Mesendoderm (in vitro differentiated cells): ENCODE results near the gene SLC39A9.

Source experiments
- DNase-seq: peaks from one replicate; pipeline ENCODE4 v3.0.0; 2013
- H2AK5ac ChIP-seq: 2 replicates; pipeline ENCODE4 v1.6.1; 2013; ENCODE audit warnings: low read length, inconsistent platforms
- H2BK120ac ChIP-seq: 2 replicates; pipeline ENCODE4 v1.6.1; 2013; ENCODE audit warnings: low read depth, mild to moderate bottlenecking, low read length, moderate library complexity, mixed read lengths
- H2BK15ac ChIP-seq: replicated peaks from 2 replicates; pipeline ENCODE4 v1.6.1; 2013; ENCODE audit warnings: low read depth, mild to moderate bottlenecking, moderate library complexity
- H2BK5ac ChIP-seq: 2 replicates; pipeline ENCODE4 v1.6.1; 2013; ENCODE audit warnings: low read length, inconsistent platforms
- H3K18ac ChIP-seq: 2 replicates; pipeline ENCODE4 v1.6.1; 2013; ENCODE audit warnings: mild to moderate bottlenecking, low read length, mixed read lengths
- H3K23ac ChIP-seq: one replicate; pipeline ENCODE4 v1.6.1; 2013; ENCODE audit warnings: low read length
- H3K27ac ChIP-seq: 2 replicates; pipeline ENCODE4 v1.5.1; 2013; ENCODE audit warnings: low read depth, mild to moderate bottlenecking, inconsistent platforms, low read length, moderate library complexity
- H3K27me3 ChIP-seq: 2 replicates; pipeline ENCODE4 v1.6.1; 2013; ENCODE audit warnings: low read length, control low read depth, mild to moderate bottlenecking, inconsistent platforms; ENCODE audit not compliant: insufficient read depth, poor library complexity
- H3K36me3 ChIP-seq: 2 replicates; pipeline ENCODE4 v1.6.1; 2013; ENCODE audit warnings: low read length, inconsistent platforms; ENCODE audit not compliant: control insufficient read depth, insufficient read depth
- H3K4ac ChIP-seq: one replicate; pipeline ENCODE4 v1.6.1; 2013; ENCODE audit warnings: low read depth, mild to moderate bottlenecking, low read length, moderate library complexity
- H3K4me1 ChIP-seq: 2 replicates; pipeline ENCODE4 v1.6.1; 2013; ENCODE audit warnings: low read depth, low read length, inconsistent platforms; ENCODE audit not compliant: control insufficient read depth
- H3K4me2 ChIP-seq: 2 replicates; pipeline ENCODE4 v1.6.1; 2013; ENCODE audit warnings: low read length
- H3K4me3 ChIP-seq: 2 replicates; pipeline ENCODE4 v1.5.1; 2013; ENCODE audit warnings: mild to moderate bottlenecking, low read length
- H3K56ac ChIP-seq: one replicate; pipeline ENCODE4 v1.6.1; 2013; ENCODE audit warnings: low read length
- H3K79me1 ChIP-seq: 2 replicates; pipeline ENCODE4 v1.6.1; 2013; ENCODE audit warnings: low read length, inconsistent platforms
- H3K79me2 ChIP-seq: 2 replicates; pipeline ENCODE4 v1.6.1; 2013; ENCODE audit warnings: mild to moderate bottlenecking, low read length; ENCODE audit not compliant: control insufficient read depth, insufficient read depth
- H3K9ac ChIP-seq: 2 replicates; pipeline ENCODE4 v1.6.1; 2013; ENCODE audit warnings: low read length, inconsistent platforms
- H4K5ac ChIP-seq: one replicate; pipeline ENCODE4 v1.6.1; 2013; ENCODE audit warnings: low read length
- H4K8ac ChIP-seq: one replicate; pipeline ENCODE4 v1.6.1; 2013; ENCODE audit warnings: low read depth, mild to moderate bottlenecking, control low read depth, low read length, moderate library complexity
- WGBS: extraction: QIAGEN DNeasy Blood & Tissue Kit; methylation state at CpG from one replicate; pipeline ENCODE4 v1.1.7; 2013; ENCODE audit warnings: low lambda C conversion rate, missing lambda C conversion rate; ENCODE audit not compliant: insufficient coverage; ENCODE audit errors: extremely low coverage; 5-methylcytosine and 5-hydroxymethylcytosine counted together

The SLC39A9 gene

GRCh38 chr14:69427596-69427995, 29.1 kb downstream of the SLC39A9 start:
- Histone ChIP-seq H3K27me3 (no peaks in the 10 kb centered on the region), H2BK120ac (no peak overlapping the region), H3K4ac (no peak overlapping the region), H4K8ac (no peak overlapping the region), H4K5ac (no peak overlapping the region), H3K4me2 (no peak overlapping the region), H3K9ac (no peak overlapping the region), H3K4me1 (no peaks in the 10 kb centered on the region), H3K4me3 (no peak overlapping the region), H3K27ac (no peak overlapping the region), H3K56ac (no peak overlapping the region), H2BK15ac (no peak overlapping the region), H3K18ac (no peak overlapping the region), H2AK5ac (no peak overlapping the region), H2BK5ac (no peak overlapping the region), H3K36me3 (peaks cover 1% of the 10 kb centered on the region), H3K79me2 (no peaks in the 10 kb centered on the region), H3K79me1 (peaks cover 2% of the 10 kb centered on the region), H3K23ac (no peak overlapping the region)
- WGBS = no CpG with 5 or more reads among the region's 1 CpG
- DNase-seq = no peak

- Histone ChIP-seq H3K79me1 (peaks cover 2% of the 10 kb centered on the region), H3K4ac (no peak overlapping the region), H3K18ac (no peak overlapping the region), H2AK5ac (no peak overlapping the region), H3K4me1 (no peaks in the 10 kb centered on the region), H3K9ac (no peak overlapping the region), H4K8ac (no peak overlapping the region), H2BK15ac (no peak overlapping the region), H3K79me2 (no peaks in the 10 kb centered on the region), H2BK120ac (no peak overlapping the region), H3K23ac (no peak overlapping the region), H3K27me3 (no peaks in the 10 kb centered on the region), H3K27ac (no peak overlapping the region), H2BK5ac (no peak overlapping the region), H3K56ac (no peak overlapping the region), H3K36me3 (peaks cover 1% of the 10 kb centered on the region), H4K5ac (no peak overlapping the region), H3K4me2 (no peak overlapping the region), H3K4me3 (no peak overlapping the region)
- DNase-seq = no peak
- no CpG with 5 or more reads among the region's 6 CpGs for WGBS
These were observed 30.0 kb downstream of the SLC39A9 start for GRCh38 chr14:69428289-69428998.

GRCh38 chr14:69429643-69430042, 31.2 kb downstream of the SLC39A9 start:
- no peak overlapping the region for H4K8ac ChIP-seq
- no peaks in the 10 kb centered on the region for H3K4me1 ChIP-seq
- H3K4me2 ChIP-seq = no peak overlapping the region
- H3K9ac ChIP-seq = no peak overlapping the region
- no peak overlapping the region for H3K4ac ChIP-seq
- H3K79me2 ChIP-seq = no peaks in the 10 kb centered on the region
- H2BK120ac ChIP-seq = no peak overlapping the region
- no peak overlapping the region for H2BK15ac ChIP-seq
- DNase-seq = no peak
- H3K27me3 ChIP-seq = no peaks in the 10 kb centered on the region
- H3K23ac ChIP-seq = no peak overlapping the region
- no peak overlapping the region for H2BK5ac ChIP-seq
- peaks cover 1% of the 10 kb centered on the region for H3K36me3 ChIP-seq
- no peak overlapping the region for H3K56ac ChIP-seq
- no peak overlapping the region for H4K5ac ChIP-seq
- H3K27ac ChIP-seq = no peak overlapping the region
- peaks cover 2% of the 10 kb centered on the region for H3K79me1 ChIP-seq
- H3K4me3 ChIP-seq = no peak overlapping the region
- H2AK5ac ChIP-seq = no peak overlapping the region
- no peak overlapping the region for H3K18ac ChIP-seq

GRCh38 chr14:69430306-69430939, 31.9 kb downstream of the SLC39A9 start:
- Histone ChIP-seq H3K56ac (no peak overlapping the region), H3K4me2 (no peak overlapping the region), H3K4me3 (no peak overlapping the region), H2BK15ac (no peak overlapping the region), H2AK5ac (no peak overlapping the region), H3K18ac (no peak overlapping the region), H3K23ac (no peak overlapping the region), H4K5ac (no peak overlapping the region), H3K27ac (no peak overlapping the region), H3K4ac (no peak overlapping the region), H2BK120ac (no peak overlapping the region), H3K79me1 (peaks cover 2% of the 10 kb centered on the region), H2BK5ac (no peak overlapping the region), H4K8ac (no peak overlapping the region), H3K9ac (no peak overlapping the region), H3K36me3 (no peaks in the 10 kb centered on the region), H3K79me2 (no peaks in the 10 kb centered on the region), H3K27me3 (no peaks in the 10 kb centered on the region), H3K4me1 (no peaks in the 10 kb centered on the region)
- no peak for DNase-seq
- WGBS = no CpG with 5 or more reads among the region's 1 CpG

- H3K4me2 ChIP-seq = no peak overlapping the region
- no peak overlapping the region for H3K18ac ChIP-seq
- no peaks in the 10 kb centered on the region for H3K79me2 ChIP-seq
- DNase-seq = no peak
- H4K5ac ChIP-seq = no peak overlapping the region
- H2BK15ac ChIP-seq = no peak overlapping the region
- no peak overlapping the region for H3K56ac ChIP-seq
- no peak overlapping the region for H2BK120ac ChIP-seq
- H3K9ac ChIP-seq = no peak overlapping the region
- peaks cover 4% of the 10 kb centered on the region for H3K79me1 ChIP-seq
- no CpG with 5 or more reads among the region's 2 CpGs for WGBS
- no peak overlapping the region for H2AK5ac ChIP-seq
- no peaks in the 10 kb centered on the region for H3K4me1 ChIP-seq
- H3K4ac ChIP-seq = no peak overlapping the region
- H3K27ac ChIP-seq = no peak overlapping the region
- no peak overlapping the region for H3K23ac ChIP-seq
- H3K4me3 ChIP-seq = no peak overlapping the region
- H2BK5ac ChIP-seq = no peak overlapping the region
- no peaks in the 10 kb centered on the region for H3K27me3 ChIP-seq
- no peak overlapping the region for H4K8ac ChIP-seq
- H3K36me3 ChIP-seq = no peaks in the 10 kb centered on the region
These were observed 33.9 kb downstream of the SLC39A9 start for GRCh38 chr14:69432364-69432763.
